ENCODE results near the gene DPP4. TPM values are rescaled to one million over a fixed set of nuclear protein-coding genes. Genes with fewer than 3 reads are reported as not detected.
"Not testable (repeated sequence)": the region's sequence is repeated elsewhere in the genome, so short reads cannot be mapped to it uniquely, and the experiment has no call there.

The DPP4 gene
- total and polyA plus RNA-seq, 3 donors from 2014 or later: 1.2 to 6.3 (median 1.7) TPM

DNA sequence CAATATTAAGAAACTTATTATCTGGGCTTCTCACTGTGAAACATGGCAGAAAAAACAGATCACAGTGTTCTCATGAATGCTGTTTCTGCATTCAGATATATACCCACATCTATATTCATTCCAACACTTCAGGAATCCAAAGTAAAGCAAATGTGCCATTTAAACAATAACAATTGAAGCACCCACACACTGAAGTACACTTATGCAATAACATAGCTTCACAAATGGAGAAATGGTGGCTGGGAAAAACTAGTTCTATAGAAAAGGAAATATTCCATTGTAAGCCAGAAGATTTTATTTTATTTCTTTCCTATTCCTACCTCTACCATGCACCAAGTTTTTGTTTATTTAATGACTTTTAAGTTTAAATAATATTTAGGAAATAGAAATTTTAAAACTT, 111.9 kb downstream of the DPP4 start:
- intact Hi-C loops (cut with DNase I; ENCODE audit: low total_unique reads): no loop called here
- no peaks in the 10 kb centered on the region for H3K36me3 ChIP-seq (ENCODE audit: low read depth, missing control alignments)
- DNase-seq: no peak
- no peaks in the 10 kb centered on the region for H3K27me3 ChIP-seq
- H3K9me3 ChIP-seq: no peaks in the 10 kb centered on the region
- no peak overlapping the region for H3K27ac ChIP-seq
- no peak for TF ChIP-seq POLR2A (IDR thresholded peaks at IDR 0.05)
- TF ChIP-seq, protein P1, sequence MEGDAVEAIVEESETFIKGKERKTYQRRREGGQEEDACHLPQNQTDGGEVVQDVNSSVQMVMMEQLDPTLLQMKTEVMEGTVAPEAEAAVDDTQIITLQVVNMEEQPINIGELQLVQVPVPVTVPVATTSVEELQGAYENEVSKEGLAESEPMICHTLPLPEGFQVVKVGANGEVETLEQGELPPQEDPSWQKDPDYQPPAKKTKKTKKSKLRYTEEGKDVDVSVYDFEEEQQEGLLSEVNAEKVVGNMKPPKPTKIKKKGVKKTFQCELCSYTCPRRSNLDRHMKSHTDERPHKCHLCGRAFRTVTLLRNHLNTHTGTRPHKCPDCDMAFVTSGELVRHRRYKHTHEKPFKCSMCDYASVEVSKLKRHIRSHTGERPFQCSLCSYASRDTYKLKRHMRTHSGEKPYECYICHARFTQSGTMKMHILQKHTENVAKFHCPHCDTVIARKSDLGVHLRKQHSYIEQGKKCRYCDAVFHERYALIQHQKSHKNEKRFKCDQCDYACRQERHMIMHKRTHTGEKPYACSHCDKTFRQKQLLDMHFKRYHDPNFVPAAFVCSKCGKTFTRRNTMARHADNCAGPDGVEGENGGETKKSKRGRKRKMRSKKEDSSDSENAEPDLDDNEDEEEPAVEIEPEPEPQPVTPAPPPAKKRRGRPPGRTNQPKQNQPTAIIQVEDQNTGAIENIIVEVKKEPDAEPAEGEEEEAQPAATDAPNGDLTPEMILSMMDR (IDR thresholded peaks at IDR 0.05): no peak
- no peak overlapping the region for H3K4me3 ChIP-seq
- no peaks in the 10 kb centered on the region for H3K4me1 ChIP-seq

DNA sequence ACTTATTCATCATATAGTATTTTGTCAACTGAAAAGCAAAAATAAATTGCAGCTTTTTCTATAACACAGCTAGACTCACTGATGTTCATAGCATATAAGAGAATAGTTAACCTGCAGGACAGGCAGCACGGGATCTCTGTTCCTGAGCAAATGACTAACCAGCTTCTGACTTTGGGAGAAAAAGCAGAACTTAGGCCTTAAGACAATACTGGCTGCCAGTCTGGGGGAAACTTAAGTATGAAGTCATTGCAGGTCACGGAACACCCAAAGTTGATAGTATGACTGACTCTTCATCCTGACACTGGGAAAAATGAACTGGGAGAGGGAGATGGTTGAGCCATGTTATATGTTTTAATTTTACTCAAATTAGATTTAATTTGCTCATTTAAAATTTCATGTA, 113.0 kb downstream of the DPP4 start:
- H3K4me1 ChIP-seq: no peaks in the 10 kb centered on the region
- no peak overlapping the region for H3K4me3 ChIP-seq
- no peaks in the 10 kb centered on the region for H3K36me3 ChIP-seq (ENCODE audit: low read depth, missing control alignments)
- 80 to 84% methylated on average over 2 of the region's 2 CpGs for WGBS, 2 donors
- no peak for DNase-seq
- no peaks in the 10 kb centered on the region for H3K9me3 ChIP-seq
- H3K27ac ChIP-seq: no peak overlapping the region
- TF ChIP-seq, protein P1 (IDR thresholded peaks at IDR 0.05): no peak
- no peak for TF ChIP-seq POLR2A (IDR thresholded peaks at IDR 0.05)
- intact Hi-C loops (cut with DNase I; ENCODE audit: low total_unique reads): no loop called here
- H3K27me3 ChIP-seq: no peaks in the 10 kb centered on the region

- DNase-seq: no peak
- H3K9me3 ChIP-seq: no peaks in the 10 kb centered on the region
- intact Hi-C loops (cut with DNase I; ENCODE audit: low total_unique reads): no loop called here
- H3K27me3 ChIP-seq: no peaks in the 10 kb centered on the region
- H3K4me1 ChIP-seq: no peaks in the 10 kb centered on the region
- TF ChIP-seq POLR2A (IDR thresholded peaks at IDR 0.05): no peak
- TF ChIP-seq, protein P1 (IDR thresholded peaks at IDR 0.05): no peak
- no peaks in the 10 kb centered on the region for H3K36me3 ChIP-seq (ENCODE audit: low read depth, missing control alignments)
- no peak overlapping the region for H3K27ac ChIP-seq
- WGBS, 2 donors: 78 to 85% methylated on average over 3 of the region's 3 CpGs
- no peak overlapping the region for H3K4me3 ChIP-seq
These were observed 117.3 kb downstream of the DPP4 start for GRCh38 chr2:161956738-161957137.

DNA sequence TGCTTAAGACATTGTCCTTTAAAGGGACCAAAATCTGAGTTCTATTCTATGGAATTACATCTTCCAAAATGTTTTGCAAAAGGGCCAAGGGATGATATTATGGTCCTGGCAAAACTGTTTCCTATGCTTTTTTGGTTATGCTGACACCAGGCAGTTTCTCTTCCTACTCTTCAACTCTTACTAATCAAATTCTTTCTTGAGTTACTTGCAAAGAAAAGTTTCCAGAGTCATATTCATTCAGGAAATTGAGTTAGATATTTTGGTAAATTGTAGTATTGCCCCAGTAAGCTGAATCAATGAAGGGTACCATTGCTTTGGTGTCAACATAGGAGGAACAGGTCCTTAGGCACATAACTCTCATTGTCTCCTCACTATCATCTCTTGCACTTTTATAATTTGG, 118.8 kb downstream of the DPP4 start:
- no peaks in the 10 kb centered on the region for H3K4me1 ChIP-seq
- no peaks in the 10 kb centered on the region for H3K9me3 ChIP-seq
- TF ChIP-seq POLR2A (IDR thresholded peaks at IDR 0.05): no peak
- TF ChIP-seq, protein P1 (IDR thresholded peaks at IDR 0.05): no peak
- H3K27me3 ChIP-seq: no peaks in the 10 kb centered on the region
- no peaks in the 10 kb centered on the region for H3K36me3 ChIP-seq (ENCODE audit: low read depth, missing control alignments)
- intact Hi-C loops (cut with DNase I; ENCODE audit: low total_unique reads): no loop called here
- no peak for DNase-seq
- no peak overlapping the region for H3K27ac ChIP-seq
- no peak overlapping the region for H3K4me3 ChIP-seq

GRCh38 chr2:161954103-161954502, 119.9 kb downstream of the DPP4 start:
- intact Hi-C loops (cut with DNase I; ENCODE audit: low total_unique reads): no loop called here
- H3K9me3 ChIP-seq: no peaks in the 10 kb centered on the region
- H3K27ac ChIP-seq: no peak overlapping the region
- no peak overlapping the region for H3K4me3 ChIP-seq
- no peak for DNase-seq
- TF ChIP-seq, protein P1 (IDR thresholded peaks at IDR 0.05): no peak
- TF ChIP-seq POLR2A (IDR thresholded peaks at IDR 0.05): no peak
- H3K27me3 ChIP-seq: no peaks in the 10 kb centered on the region
- no peaks in the 10 kb centered on the region for H3K36me3 ChIP-seq (ENCODE audit: low read depth, missing control alignments)
- H3K4me1 ChIP-seq: no peaks in the 10 kb centered on the region

GRCh38 chr2:161953367-161953766, 120.6 kb downstream of the DPP4 start:
- H3K9me3 ChIP-seq; DNase-seq; H3K27me3 ChIP-seq; H3K4me1 ChIP-seq; H3K4me3 ChIP-seq; intact Hi-C loops (cut with DNase I; ENCODE audit: low total_unique reads); H3K36me3 ChIP-seq (ENCODE audit: low read depth, missing control alignments); H3K27ac ChIP-seq: not testable (repeated sequence)
- 90 to 95% methylated on average over 9 of the region's 9 CpGs for WGBS, 2 donors
